IMR-90 (cell line): Measurements from ENCODE around the gene THYN1. TPM values are rescaled to one million over a fixed set of nuclear protein-coding genes. Genes with fewer than 3 reads are reported as not detected.

Source experiments
- ATAC-seq: fragments of 200-7000 bp; cut with Tn5 transposase; 2 replicates; pipeline ENCODE4 v1.9.1; 2020; ENCODE audit warnings: low read depth, mild to moderate bottlenecking, moderate library complexity
- BruUV-seq: library from RNA; stranded (reverse); fragments of 400-500 nt; replicated peaks from 2 replicates; lab custom pipeline; 2021; lab: Mats Ljungman, UMichigan
- CTCF ChIA-PET: fragments of 300-600 bp; formaldehyde crosslinking; extraction: SDS; loops from one replicate; lab custom pipeline; 2021; ENCODE audit warnings: antibody characterized with exemption; lab: Yijun Ruan, JAX
- POLR2A ChIA-PET: fragments of 300-600 bp; sonication (Branson Sonifier 250); formaldehyde crosslinking; loops from one replicate; lab custom pipeline; 2022; ENCODE audit warnings: antibody characterized with exemption; ENCODE audit not compliant: unreplicated experiment; lab: Charles Lee
- DNase-seq: peaks from one replicate; pipeline ENCODE4 v3.0.0; 2013
- H2AFZ ChIP-seq: replicated peaks from 2 replicates; pipeline ENCODE3; 2013; ENCODE audit warnings: low read length, mild to moderate bottlenecking; ENCODE audit not compliant: poor library complexity
- H2AK5ac ChIP-seq: 2 replicates; pipeline ENCODE4 v1.6.1; 2013; ENCODE audit warnings: low read depth, low read length, inconsistent platforms
- H2AK9ac ChIP-seq: replicated peaks from 2 replicates; pipeline ENCODE3; 2013; ENCODE audit warnings: mild to moderate bottlenecking, low read depth, low read length, moderate library complexity; ENCODE audit not compliant: poor library complexity
- H2BK120ac ChIP-seq: 2 replicates; pipeline ENCODE4 v1.6.1; 2013; ENCODE audit warnings: low read depth, low read length, inconsistent platforms
- H2BK15ac ChIP-seq: 3 replicates; pipeline ENCODE4 v1.6.1; 2013; ENCODE audit warnings: low read depth, low read length, inconsistent platforms
- H2BK20ac ChIP-seq: 2 replicates; pipeline ENCODE4 v1.6.1; 2013; ENCODE audit warnings: low read depth, mild to moderate bottlenecking, inconsistent platforms, low read length, moderate library complexity
- H2BK5ac ChIP-seq: 2 replicates; pipeline ENCODE4 v1.6.1; 2013; ENCODE audit warnings: mild to moderate bottlenecking, low read depth, low read length, inconsistent platforms; ENCODE audit not compliant: poor library complexity, severe bottlenecking
- H3K14ac ChIP-seq: replicated peaks from 2 replicates; pipeline ENCODE4 v1.6.1; 2013; ENCODE audit warnings: low read depth, low read length, inconsistent platforms
- H3K18ac ChIP-seq: 2 replicates; pipeline ENCODE4 v1.6.1; 2013; ENCODE audit warnings: low read depth, low read length, control low read depth
- H3K23ac ChIP-seq: 2 replicates; pipeline ENCODE4 v1.6.1; 2013; ENCODE audit warnings: low read depth, low read length, inconsistent platforms
- H3K27ac ChIP-seq: 2 replicates; pipeline ENCODE4 v1.5.1; 2013; ENCODE audit warnings: mild to moderate bottlenecking, control low read depth, low read length; ENCODE audit not compliant: insufficient read depth
- H3K27me3 ChIP-seq: 2 replicates; pipeline ENCODE4 v1.6.1; 2013; ENCODE audit warnings: low read length; ENCODE audit not compliant: control insufficient read depth, insufficient read depth
- H3K36me3 ChIP-seq: 2 replicates; pipeline ENCODE4 v1.6.1; 2013; ENCODE audit warnings: low read length, mixed read lengths; ENCODE audit not compliant: control insufficient read depth, insufficient read depth
- H3K4ac ChIP-seq: 2 replicates; pipeline ENCODE4 v1.6.1; 2013; ENCODE audit warnings: low read depth, low read length, inconsistent platforms
- H3K4me1 ChIP-seq: 2 replicates; pipeline ENCODE4 v1.6.1; 2013; ENCODE audit warnings: low read length, mixed read lengths; ENCODE audit not compliant: control insufficient read depth, insufficient read depth
- H3K4me2 ChIP-seq: 2 replicates; pipeline ENCODE4 v1.6.1; 2013; ENCODE audit warnings: low read depth, mild to moderate bottlenecking, control low read depth, low read length, moderate library complexity
- H3K4me3 ChIP-seq: 2 replicates; pipeline ENCODE4 v1.5.1; 2013; ENCODE audit warnings: low read depth, mild to moderate bottlenecking, control low read depth, low read length, moderate library complexity; ENCODE audit not compliant: insufficient read depth
- H3K56ac ChIP-seq: 2 replicates; pipeline ENCODE4 v1.6.1; 2013; ENCODE audit warnings: low read length, inconsistent platforms; ENCODE audit not compliant: insufficient read depth; ENCODE audit errors: extremely low read depth
- H3K79me1 ChIP-seq, 2 experiments: 2 replicates each; pipeline ENCODE4 v1.6.1; 2013; ENCODE audit warnings: low read length in 2 of 2, inconsistent platforms in 1 of 2, low read depth in 1 of 2
- H3K9ac ChIP-seq: 2 replicates; pipeline ENCODE4 v1.6.1; 2013; ENCODE audit warnings: low read depth, low read length, control low read depth
- H3K9me1 ChIP-seq: 2 replicates; pipeline ENCODE4 v1.6.1; 2013; ENCODE audit warnings: low read length, inconsistent platforms; ENCODE audit not compliant: insufficient read depth
- H3K9me3 ChIP-seq: 2 replicates; pipeline ENCODE4 v1.6.1; 2013; ENCODE audit warnings: low read length; ENCODE audit not compliant: control insufficient read depth, insufficient read depth
- H4K20me1 ChIP-seq: 2 replicates; pipeline ENCODE4 v1.6.1; 2013; ENCODE audit warnings: low read length, inconsistent platforms; ENCODE audit not compliant: insufficient read depth
- H4K5ac ChIP-seq: 2 replicates; pipeline ENCODE4 v1.6.1; 2013; ENCODE audit warnings: mild to moderate bottlenecking, low read depth, low read length, control low read depth
- H4K8ac ChIP-seq, 2 experiments: 2 replicates each; pipeline ENCODE4 v1.6.1; 2013; ENCODE audit warnings: low read depth in 2 of 2, low read length in 2 of 2, control low read depth in 1 of 2, inconsistent platforms in 1 of 2
- H4K91ac ChIP-seq: 2 replicates; pipeline ENCODE4 v1.6.1; 2013; ENCODE audit warnings: low read depth, low read length, inconsistent platforms; ENCODE audit not compliant: insufficient read depth
- CEBPB ChIP-seq: IDR thresholded peaks from 2 replicates; pipeline ENCODE4 v1.6.1; 2012; ENCODE audit warnings: low read depth, low read length, improper control_type of control experiment
- NFE2L2 ChIP-seq: fragments of 150-350 bp; IDR thresholded peaks from 2 replicates; pipeline ENCODE4 v1.6.1; 2016; ENCODE audit warnings: low read depth, mild to moderate bottlenecking, low read length
- RCOR1 ChIP-seq: IDR thresholded peaks from 2 replicates; pipeline ENCODE4 v1.6.1; 2012; ENCODE audit warnings: mild to moderate bottlenecking, low read length, improper control_type of control experiment; ENCODE audit not compliant: insufficient replicate concordance
- WGBS, 2 experiments: methylation state at CpG; one replicate each; pipeline versions ENCODE4 v1.1.5 to v1.1.7; 2013; ENCODE audit warnings: missing lambda C conversion rate in 2 of 2; ENCODE audit not compliant: insufficient read length in 1 of 2; ENCODE audit errors: extremely low coverage in 2 of 2; 5-methylcytosine and 5-hydroxymethylcytosine counted together
- dilution Hi-C: fragments of 300-500 bp; cut with HindIII; formaldehyde crosslinking; loops from one replicate; pipeline ENCODE4 v1.14.3; 2018; ENCODE audit warnings: low sequenced_read_pairs; ENCODE audit not compliant: unreplicated experiment
- in situ Hi-C: fragments of 300-500 bp; cut with MboI; formaldehyde crosslinking; loops from 3 replicates; pipeline ENCODE4 v1.14.3; 2019; ENCODE audit warnings: low sequenced_read_pairs, inconsistent platforms, mixed read lengths
- intact Hi-C: fragments of 100-400 bp; cut with micrococcal nuclease; formaldehyde crosslinking; loops from 2 replicates; pipeline ENCODE4 v1.10.0; 2022
- polyA plus RNA-seq, 3 experiments: library from polyadenylated mRNA; depleted of rRNA; stranded (reverse); fragments of >200 nt; gene quantifications; 2 replicates each; pipeline ENCODE4 v1.2.3, GENCODE V29; 2012; ENCODE audit warnings: low replicate concordance in 1 of 3
- total RNA-seq: library from RNA; depleted of rRNA; stranded (reverse); fragments of >200 nt; gene quantifications from 2 replicates; pipeline ENCODE4 v1.2.3, GENCODE V29; 2012
- TF ChIP-seq, protein P1 (sequence below): conservative IDR thresholded peaks from 2 replicates; pipeline ENCODE4 v1.5.1; 2012; ENCODE audit warnings: mild to moderate bottlenecking, low read depth, low read length, improper control_type of control experiment

Gene THYN1
- total and polyA plus RNA-seq, 2 of the 4 experiments (the other 2 are of a cell fraction), result 43.1 to 72.1 TPM

DNA sequence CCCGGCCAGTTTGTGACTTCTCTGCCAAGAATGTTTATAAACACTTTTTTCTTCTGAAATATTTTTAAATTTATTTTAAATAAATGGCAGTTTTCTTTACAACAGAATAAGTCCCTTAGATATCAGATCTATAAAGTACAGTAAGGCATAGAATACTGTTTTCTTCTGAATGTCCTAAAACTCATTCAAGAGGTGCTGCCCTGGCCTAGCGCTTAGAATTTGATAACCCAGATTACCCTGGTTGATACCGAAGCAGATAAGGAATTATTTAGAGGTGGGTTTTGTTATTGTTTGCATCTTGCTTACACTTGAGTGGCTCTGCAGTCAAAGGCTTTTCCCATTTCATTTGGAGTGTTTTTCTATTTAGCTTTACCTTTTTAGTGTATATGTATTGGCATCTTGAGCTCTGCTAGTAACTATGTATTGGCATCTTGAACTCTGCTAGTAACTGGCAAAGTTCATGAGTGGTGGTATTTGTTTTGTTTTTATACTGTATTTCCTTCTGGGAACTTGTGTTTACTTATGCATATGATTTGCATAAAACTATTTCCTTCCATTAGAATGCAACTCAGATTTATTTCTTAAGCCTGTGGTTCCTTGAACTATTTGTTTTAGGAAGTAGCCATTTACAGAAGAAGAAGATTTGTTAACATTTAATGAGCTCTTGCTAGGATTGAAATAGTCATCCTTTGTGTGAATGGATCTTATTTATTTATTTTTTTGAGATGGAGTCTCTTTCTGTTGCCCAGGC, 1.5 kb upstream of the THYN1 start:
- intact Hi-C loops (loop anchor here (10.0 kb wide), 1 partner anchor 210 kb away; no protein-coding TSS in a partner anchor), in situ Hi-C loops (loop anchor here (10.0 kb wide), 1 partner anchor 210 kb away; no protein-coding TSS in a partner anchor), dilution Hi-C loops (no loop called here)
- Histone ChIP-seq H3K4ac (no peak overlapping the region), H3K9me1 (no peaks in the 10 kb centered on the region; the same call in 1 of the 2 replicates), H4K91ac (no peak overlapping the region), H3K56ac (no peak overlapping the region; the same call in 1 of the 2 replicates), H4K8ac (no peak overlapping the region), H3K4me1 (no peaks in the 10 kb centered on the region; the same call in 1 of the 2 replicates), H3K4me3 (peak overlapping the region; percentile 61; the same call in 1 of the 2 replicates), H3K9ac (peak overlapping the region; percentile 28; the same call in 1 of the 2 replicates), H4K20me1 (no peaks in the 10 kb centered on the region; the same call in 1 of the 2 replicates), H3K79me1 (peaks cover 11 to 28% of the 10 kb centered on the region in 2 experiments), H2AK5ac (no peak overlapping the region), H3K4me2 (peak overlapping the region; percentile 62), H3K36me3 (peaks cover 22% of the 10 kb centered on the region), H3K27ac (no peak overlapping the region), H2AFZ (no peak overlapping the region), H3K18ac (no peak overlapping the region), H3K9me3 (no peaks in the 10 kb centered on the region), H4K5ac (no peak overlapping the region), H2BK120ac (no peak overlapping the region), H3K27me3 (no peaks in the 10 kb centered on the region), H2BK20ac (no peak overlapping the region), H3K23ac (no peak overlapping the region), H2BK15ac (no peak overlapping the region), H2BK5ac (no peak overlapping the region), H2AK9ac (no peak overlapping the region), H3K14ac (no peak overlapping the region)
- WGBS, 2 experiments, result no CpG with 5 or more reads among the region's 3 CpGs
- POLR2A ChIA-PET, result no interaction called here
- DNase-seq (no peak), ATAC-seq (no peak)
- TF ChIP-seq, protein P1, sequence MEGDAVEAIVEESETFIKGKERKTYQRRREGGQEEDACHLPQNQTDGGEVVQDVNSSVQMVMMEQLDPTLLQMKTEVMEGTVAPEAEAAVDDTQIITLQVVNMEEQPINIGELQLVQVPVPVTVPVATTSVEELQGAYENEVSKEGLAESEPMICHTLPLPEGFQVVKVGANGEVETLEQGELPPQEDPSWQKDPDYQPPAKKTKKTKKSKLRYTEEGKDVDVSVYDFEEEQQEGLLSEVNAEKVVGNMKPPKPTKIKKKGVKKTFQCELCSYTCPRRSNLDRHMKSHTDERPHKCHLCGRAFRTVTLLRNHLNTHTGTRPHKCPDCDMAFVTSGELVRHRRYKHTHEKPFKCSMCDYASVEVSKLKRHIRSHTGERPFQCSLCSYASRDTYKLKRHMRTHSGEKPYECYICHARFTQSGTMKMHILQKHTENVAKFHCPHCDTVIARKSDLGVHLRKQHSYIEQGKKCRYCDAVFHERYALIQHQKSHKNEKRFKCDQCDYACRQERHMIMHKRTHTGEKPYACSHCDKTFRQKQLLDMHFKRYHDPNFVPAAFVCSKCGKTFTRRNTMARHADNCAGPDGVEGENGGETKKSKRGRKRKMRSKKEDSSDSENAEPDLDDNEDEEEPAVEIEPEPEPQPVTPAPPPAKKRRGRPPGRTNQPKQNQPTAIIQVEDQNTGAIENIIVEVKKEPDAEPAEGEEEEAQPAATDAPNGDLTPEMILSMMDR, result no peak
- TF ChIP-seq NFE2L2, result no peak
- TF ChIP-seq RCOR1, result no peak
- no peak for TF ChIP-seq CEBPB
- CTCF ChIA-PET, result no interaction called here
- BruUV-seq, result no TSS peak
